Measurements from ENCODE around the gene MCIDAS. TPM values are rescaled to one million over a fixed set of nuclear protein-coding genes. Genes with fewer than 3 reads are reported as not detected.

Gene MCIDAS
- total RNA-seq, 4 donors from 2014 or later = not detected

- no peak for DNase-seq (ENCODE audit: low spot score in 2 of 2)
- H3K4me3 ChIP-seq = peak overlapping the region in 2 of 4 donors; percentile 7 to 13
- H3K4me1 ChIP-seq = peaks cover 0 to 43% (median 18%) of the 10 kb centered on the region in 4 donors
- TF ChIP-seq, protein P1, sequence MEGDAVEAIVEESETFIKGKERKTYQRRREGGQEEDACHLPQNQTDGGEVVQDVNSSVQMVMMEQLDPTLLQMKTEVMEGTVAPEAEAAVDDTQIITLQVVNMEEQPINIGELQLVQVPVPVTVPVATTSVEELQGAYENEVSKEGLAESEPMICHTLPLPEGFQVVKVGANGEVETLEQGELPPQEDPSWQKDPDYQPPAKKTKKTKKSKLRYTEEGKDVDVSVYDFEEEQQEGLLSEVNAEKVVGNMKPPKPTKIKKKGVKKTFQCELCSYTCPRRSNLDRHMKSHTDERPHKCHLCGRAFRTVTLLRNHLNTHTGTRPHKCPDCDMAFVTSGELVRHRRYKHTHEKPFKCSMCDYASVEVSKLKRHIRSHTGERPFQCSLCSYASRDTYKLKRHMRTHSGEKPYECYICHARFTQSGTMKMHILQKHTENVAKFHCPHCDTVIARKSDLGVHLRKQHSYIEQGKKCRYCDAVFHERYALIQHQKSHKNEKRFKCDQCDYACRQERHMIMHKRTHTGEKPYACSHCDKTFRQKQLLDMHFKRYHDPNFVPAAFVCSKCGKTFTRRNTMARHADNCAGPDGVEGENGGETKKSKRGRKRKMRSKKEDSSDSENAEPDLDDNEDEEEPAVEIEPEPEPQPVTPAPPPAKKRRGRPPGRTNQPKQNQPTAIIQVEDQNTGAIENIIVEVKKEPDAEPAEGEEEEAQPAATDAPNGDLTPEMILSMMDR (IDR thresholded peaks at IDR 0.05) = no peak
- TF ChIP-seq POLR2A (IDR thresholded peaks at IDR 0.05) = no peak
- TF ChIP-seq EP300 (IDR thresholded peaks at IDR 0.05) = no peak
- peaks cover 0 to 99% of the 10 kb centered on the region in 2 donors for H3K27me3 ChIP-seq
- H3K9me3 ChIP-seq = no peaks in the 10 kb centered on the region
- no peak overlapping the region for H3K27ac ChIP-seq
- no peaks in the 10 kb centered on the region for H3K36me3 ChIP-seq
- 13 to 18% methylated on average over 47 to 61 of the region's 61 CpGs for WGBS, 2 donors
These were observed 3.9 kb downstream of the MCIDAS start for GRCh38 chr5:55222985-55223811.

DNA sequence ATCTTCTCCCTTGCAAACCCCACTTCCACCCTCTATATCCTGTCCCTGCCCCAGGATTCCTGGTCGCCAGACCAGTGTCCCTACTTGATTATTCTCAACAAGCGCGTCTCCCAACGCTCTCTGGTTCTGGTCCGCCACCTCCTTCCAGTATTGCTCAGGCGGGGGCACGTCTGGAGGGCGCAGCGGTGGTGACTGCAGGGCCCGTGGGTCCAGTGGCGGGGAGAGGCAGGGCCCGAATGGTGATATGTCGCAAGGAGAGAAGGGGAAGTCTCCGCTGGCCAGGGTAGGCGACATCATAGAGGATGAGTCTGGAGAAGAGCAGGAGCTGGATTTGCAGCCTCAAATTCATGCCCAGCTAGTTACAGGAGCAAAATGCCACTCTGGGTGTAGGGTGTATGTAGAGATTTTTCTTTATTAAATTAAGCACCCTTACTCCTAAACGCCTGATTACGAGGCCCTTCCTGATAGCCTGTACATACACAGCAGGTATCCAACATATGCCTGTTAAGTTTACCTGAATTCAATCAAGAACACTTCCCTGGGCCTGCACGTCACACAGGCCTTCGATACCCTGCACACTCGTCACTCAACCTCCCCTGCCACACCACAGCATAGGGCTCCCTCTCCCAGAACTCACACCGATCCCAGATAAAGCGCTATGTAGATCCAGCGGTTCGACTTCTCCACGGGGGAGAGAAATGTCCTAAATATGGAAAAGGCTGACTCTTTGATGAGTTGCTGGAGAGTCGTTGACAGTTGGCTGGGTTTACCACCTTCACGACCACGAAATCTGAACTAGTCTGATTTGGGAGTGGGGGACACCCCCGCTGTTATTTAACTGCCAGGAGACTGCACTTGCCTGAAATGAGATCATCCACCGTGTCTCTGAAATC lies 4.8 kb downstream of the MCIDAS start:
- Histone ChIP-seq H3K4me3 (no peak overlapping the region), H3K27ac (no peak overlapping the region), H3K9me3 (no peaks in the 10 kb centered on the region), H3K36me3 (no peaks in the 10 kb centered on the region), H3K27me3 (peaks cover 0 to 97% of the 10 kb centered on the region in 2 donors), H3K4me1 (peaks cover 0 to 36% (median 13%) of the 10 kb centered on the region in 4 donors)
- 17 to 22% methylated on average over 30 of the region's 30 CpGs for WGBS, 2 donors
- no peak for DNase-seq (ENCODE audit: low spot score in 2 of 2)
- TF ChIP-seq EP300 (IDR thresholded peaks at IDR 0.05) = no peak
- TF ChIP-seq POLR2A (IDR thresholded peaks at IDR 0.05) = no peak
- TF ChIP-seq, protein P1 (IDR thresholded peaks at IDR 0.05) = no peak

DNA sequence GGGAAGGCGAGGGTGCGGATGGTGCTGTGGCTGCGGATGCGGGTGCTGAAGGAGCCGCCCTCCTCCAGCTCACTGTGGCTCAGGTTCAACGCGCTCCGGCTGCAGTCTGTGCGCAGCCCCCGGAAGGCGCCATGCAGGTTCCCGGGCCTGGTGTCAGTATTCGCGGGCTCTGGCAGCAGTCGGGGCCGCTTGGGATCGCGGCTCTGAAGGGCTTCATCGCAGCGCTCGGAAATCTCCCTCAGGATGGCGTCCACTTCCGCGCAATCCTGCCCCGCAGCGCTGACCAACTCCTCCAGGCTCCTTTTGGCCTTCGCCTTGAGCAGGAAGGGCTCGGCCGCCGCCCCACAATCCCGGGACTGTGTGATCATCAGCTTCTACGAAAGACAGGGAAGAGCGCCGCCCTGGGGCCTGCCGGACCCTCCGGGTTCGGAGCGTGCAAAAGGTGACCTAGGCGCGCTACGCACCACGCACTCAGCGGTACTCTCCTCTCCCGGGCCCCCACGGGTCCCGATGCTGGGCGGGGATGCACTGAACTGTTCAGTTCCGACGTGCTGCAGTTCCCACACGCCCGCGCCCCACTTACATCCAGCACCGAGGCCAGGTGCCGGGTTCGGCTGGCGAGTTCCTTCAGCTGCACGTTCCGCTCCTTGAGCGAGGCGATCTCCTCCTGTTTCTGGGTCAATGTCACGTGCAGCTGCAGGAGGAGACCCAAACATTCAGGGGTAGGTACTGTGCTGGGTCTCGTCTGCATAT lies 6.5 kb downstream of the MCIDAS start:
- TF ChIP-seq POLR2A (IDR thresholded peaks at IDR 0.05) = no peak

DNA sequence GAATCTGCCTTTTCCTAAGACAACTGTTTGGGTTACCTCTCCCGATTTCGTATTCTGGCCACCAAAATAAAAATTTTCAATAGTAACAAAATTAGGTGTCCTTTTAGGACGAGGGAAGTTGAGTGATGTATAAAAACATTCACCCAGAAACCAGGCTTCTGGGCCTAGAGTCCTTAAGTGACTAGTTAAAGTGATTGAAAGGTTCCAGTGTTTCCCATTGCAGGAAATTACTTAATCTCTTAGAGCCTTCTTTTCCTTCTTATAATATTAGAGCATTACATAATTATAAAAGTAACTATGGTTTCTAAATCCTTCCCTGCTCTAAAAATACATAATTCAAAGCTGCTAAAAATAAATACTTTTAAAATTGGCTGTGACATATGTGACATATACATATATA lies 7.3 kb downstream of the MCIDAS start:
- Histone ChIP-seq H3K4me1 (peaks cover 0 to 23% (median 4%) of the 10 kb centered on the region in 4 donors), H3K27me3 (peaks cover 0 to 77% of the 10 kb centered on the region in 2 donors), H3K36me3 (no peaks in the 10 kb centered on the region), H3K9me3 (no peaks in the 10 kb centered on the region), H3K4me3 (no peak overlapping the region), H3K27ac (no peak overlapping the region)
- WGBS, 2 donors = 95% methylated on average over 3 of the region's 3 CpGs
- TF ChIP-seq, protein P1 (IDR thresholded peaks at IDR 0.05) = no peak
- TF ChIP-seq EP300 (IDR thresholded peaks at IDR 0.05) (no peak), POLR2A (IDR thresholded peaks at IDR 0.05) (no peak)
- no peak for DNase-seq (ENCODE audit: low spot score in 2 of 2)

More for the DNA sequence above, 6.5 kb downstream of the MCIDAS start:
- 3 to 9% methylated on average over 24 to 40 of the region's 62 CpGs for WGBS, 2 donors
- H3K4me3 ChIP-seq = peak overlapping the region in 3 of 4 donors; percentile 24 to 34 (median 31)
- peaks cover 0 to 23% (median 4%) of the 10 kb centered on the region in 4 donors for H3K4me1 ChIP-seq
- no peak for DNase-seq (ENCODE audit: low spot score in 2 of 2)
- no peaks in the 10 kb centered on the region for H3K36me3 ChIP-seq
- no peak overlapping the region for H3K27ac ChIP-seq
- H3K27me3 ChIP-seq = peaks cover 0 to 86% of the 10 kb centered on the region in 2 donors
- no peaks in the 10 kb centered on the region for H3K9me3 ChIP-seq

GRCh38 chr5:55218967-55219366 lies 8.1 kb downstream of the MCIDAS start:
- DNase-seq (ENCODE audit: low spot score in 2 of 2) = no peak
- Histone ChIP-seq H3K36me3 (no peaks in the 10 kb centered on the region), H3K27ac (no peak overlapping the region), H3K27me3 (peaks cover 0 to 69% of the 10 kb centered on the region in 2 donors), H3K4me3 (no peak overlapping the region), H3K4me1 (peaks cover 0 to 23% (median 4%) of the 10 kb centered on the region in 4 donors), H3K9me3 (no peaks in the 10 kb centered on the region)
- TF ChIP-seq POLR2A (IDR thresholded peaks at IDR 0.05) = no peak
- no peak for TF ChIP-seq EP300 (IDR thresholded peaks at IDR 0.05)
- TF ChIP-seq, protein P1 (IDR thresholded peaks at IDR 0.05) = no peak
- 58 to 82% methylated on average over 4 of the region's 4 CpGs for WGBS, 2 donors

Data from tibial nerve (tissue), 4 donors.